Activated T-helper 9 cell treated with anti-CD3 and anti-CD28 coated beads, Interleukin-2, amount 50 U/mL, for 16 hours (primary cell): ENCODE data around the gene KCNQ2.

Experiments used
- DNase-seq: peaks from one replicate; pipeline ENCODE4 v3.0.0-alpha.2; 2020; ENCODE audit warnings: low read depth

The KCNQ2 gene

GRCh38 chr20:63417097-63417737 is 55.2 kb downstream of the KCNQ2 start:
- no peak for DNase-seq

- DNase-seq = no peak
Measured at GRCh38 chr20:63416631-63417030, 55.8 kb downstream of the KCNQ2 start.

GRCh38 chr20:63415647-63416391 is 56.6 kb downstream of the KCNQ2 start:
- no peak for DNase-seq

- DNase-seq = no peak
Measured at GRCh38 chr20:63414720-63415430, 57.6 kb downstream of the KCNQ2 start.

GRCh38 chr20:63413963-63414684 is 58.3 kb downstream of the KCNQ2 start:
- no peak for DNase-seq

- no peak for DNase-seq
Measured at GRCh38 chr20:63413323-63413722, 59.1 kb downstream of the KCNQ2 start.

GRCh38 chr20:63412889-63413288 is 59.6 kb downstream of the KCNQ2 start:
- DNase-seq = no peak

GRCh38 chr20:63411898-63412631 is 60.4 kb downstream of the KCNQ2 start:
- DNase-seq = no peak

- DNase-seq = no peak
Measured at GRCh38 chr20:63411151-63411897, 61.1 kb downstream of the KCNQ2 start.

GRCh38 chr20:63409834-63410435 is 62.5 kb downstream of the KCNQ2 start:
- DNase-seq = no peak

GRCh38 chr20:63409066-63409833 is 63.2 kb downstream of the KCNQ2 start:
- DNase-seq = no peak

GRCh38 chr20:63408684-63409046 is 63.8 kb downstream of the KCNQ2 start:
- no peak for DNase-seq

- DNase-seq = no peak
Measured at GRCh38 chr20:63407928-63408683, 64.3 kb downstream of the KCNQ2 start.

- no peak for DNase-seq
Measured at GRCh38 chr20:63406617-63407245, 65.7 kb downstream of the KCNQ2 start.

- no peak for DNase-seq
Measured at GRCh38 chr20:63406011-63406410, 66.4 kb downstream of the KCNQ2 start.

- DNase-seq = no peak
Measured at GRCh38 chr20:63405102-63405730, 67.2 kb downstream of the KCNQ2 start.

- DNase-seq = no peak
Measured at GRCh38 chr20:63404129-63405085, 68.0 kb downstream of the KCNQ2 start.
